Liver (tissue), 9 donors: ENCODE measurements around the gene SLC6A17. TPM values are rescaled to one million over a fixed set of nuclear protein-coding genes. Genes with fewer than 3 reads are reported as not detected.

ENCODE experiments used
- DNase-seq: peaks from one replicate; pipeline ENCODE4 v3.0.0-alpha.2; 2017; ENCODE audit warnings: low spot score
- H3K27ac ChIP-seq, 2 donors: one replicate each; pipeline ENCODE4 v1.7.0; 2013; ENCODE audit warnings: inconsistent platforms in 2 of 2, low read length in 2 of 2, control low read depth in 1 of 2, low read depth in 1 of 2, mild to moderate bottlenecking in 1 of 2
- H3K27me3 ChIP-seq, 4 donors: one replicate each; pipeline versions ENCODE4 v1.6.1 to v1.7.0; 2013; ENCODE audit warnings: low read length in 3 of 4, inconsistent platforms in 1 of 4, mild to moderate bottlenecking in 1 of 4, moderate library complexity in 1 of 4; ENCODE audit not compliant: control insufficient read depth in 4 of 4, insufficient read depth in 4 of 4
- H3K36me3 ChIP-seq, 4 donors: one replicate each; pipeline versions ENCODE4 v1.6.1 to v1.7.0; 2013; ENCODE audit warnings: low read length in 3 of 4, mild to moderate bottlenecking in 3 of 4, low read depth in 1 of 4, moderate library complexity in 1 of 4; ENCODE audit not compliant: control insufficient read depth in 4 of 4, insufficient read depth in 3 of 4
- H3K4me1 ChIP-seq, 4 donors: one replicate each; pipeline versions ENCODE4 v1.6.1 to v1.7.0; 2013; ENCODE audit warnings: low read length in 3 of 4, mild to moderate bottlenecking in 3 of 4, moderate library complexity in 1 of 4; ENCODE audit not compliant: control insufficient read depth in 4 of 4, insufficient read depth in 4 of 4
- H3K4me3 ChIP-seq, 3 donors: one replicate each; pipeline versions ENCODE4 v1.6.1 to v1.7.0; 2013; ENCODE audit warnings: low read length in 3 of 3, control low read depth in 1 of 3, low read depth in 1 of 3, mild to moderate bottlenecking in 1 of 3
- H3K9ac ChIP-seq, 2 donors: one replicate each; pipeline ENCODE4 v1.7.0; 2013; ENCODE audit warnings: low read length in 2 of 2, mild to moderate bottlenecking in 2 of 2, moderate library complexity in 2 of 2, control low read depth in 1 of 2, low read depth in 1 of 2
- H3K9me3 ChIP-seq, 4 donors: one replicate each; pipeline versions ENCODE4 v1.6.1 to v1.7.0; 2013; ENCODE audit warnings: low read length in 3 of 4; ENCODE audit not compliant: control insufficient read depth in 4 of 4
- EGR1 ChIP-seq, 2 donors: IDR thresholded peaks; 2 replicates each; pipeline ENCODE4 v1.6.1; 2016 to 2018; ENCODE audit warnings: antibody characterized with exemption in 2 of 2, low read depth in 2 of 2
- FOXA2 ChIP-seq: IDR thresholded peaks from 2 replicates; pipeline ENCODE4 v1.6.1; 2016; ENCODE audit warnings: antibody characterized with exemption
- GABPA ChIP-seq, 2 donors: IDR thresholded peaks in 1 of 2; conservative IDR thresholded peaks in 1 of 2; 2 replicates each; pipeline ENCODE4 v1.6.1; 2016; ENCODE audit warnings: antibody characterized with exemption in 2 of 2, mild to moderate bottlenecking in 1 of 2, moderate library complexity in 1 of 2
- HNF4A ChIP-seq, 2 donors: conservative IDR thresholded peaks; 2 replicates each; pipeline ENCODE4 v1.6.1; 2016; ENCODE audit warnings: antibody characterized with exemption in 2 of 2, mild to moderate bottlenecking in 2 of 2
- HNF4G ChIP-seq: IDR thresholded peaks from 2 replicates; pipeline ENCODE4 v1.6.1; 2016; ENCODE audit warnings: antibody characterized with exemption
- JUND ChIP-seq, 2 donors: IDR thresholded peaks; 2 replicates each; pipeline ENCODE4 v1.6.1; 2016; ENCODE audit warnings: antibody characterized with exemption in 2 of 2
- RAD21 ChIP-seq, 2 donors: IDR thresholded peaks; 2 replicates each; pipeline ENCODE4 v1.6.1; 2016; ENCODE audit warnings: antibody characterized with exemption in 2 of 2, mild to moderate bottlenecking in 2 of 2
- RXRA ChIP-seq, 2 donors: IDR thresholded peaks; 2 replicates each; pipeline ENCODE4 v1.6.1; 2017 to 2018; ENCODE audit warnings: antibody characterized with exemption in 2 of 2, mild to moderate bottlenecking in 1 of 2
- SP1 ChIP-seq: IDR thresholded peaks from 2 replicates; pipeline ENCODE4 v1.6.1; 2018; ENCODE audit warnings: antibody characterized with exemption, mild to moderate bottlenecking
- YY1 ChIP-seq: IDR thresholded peaks from 2 replicates; pipeline ENCODE4 v1.6.1; 2016; ENCODE audit warnings: antibody characterized with exemption, mild to moderate bottlenecking
- WGBS: extraction: QIAGEN DNeasy Blood & Tissue Kit; methylation state at CpG from one replicate; pipeline ENCODE4 v1.1.7; 2013; 5-methylcytosine and 5-hydroxymethylcytosine counted together
- polyA plus RNA-seq, 2 donors: library from polyadenylated mRNA; stranded (reverse) in 1 of 2; unstranded in 1 of 2; fragments of 200-250 nt in 1 of 2; fragments of >200 nt in 1 of 2; fragmentation: Nextera tagmentation in 1 of 2; extraction: Ambion mirVana in 1 of 2; gene quantifications; one replicate each; pipeline versions ENCODE4 v1.2.1 to v1.2.3, GENCODE V29; 2013 to 2015
- total RNA-seq, 2 donors: library from RNA; depleted of rRNA; stranded (reverse); fragments of >200 nt; gene quantifications; one replicate each; pipeline ENCODE4 v1.2.3, GENCODE V29; 2014
- TF ChIP-seq, protein P1 (sequence below): fragments of 150-350 bp; IDR thresholded peaks from 2 replicates; pipeline ENCODE4 v1.5.1; 2017; ENCODE audit warnings: improper control_type of control experiment, low read depth, low read length; ENCODE audit not compliant: missing input control
- TF ChIP-seq, protein P2 (sequence below): IDR thresholded peaks from 2 replicates; pipeline ENCODE4 v1.6.1; 2016; ENCODE audit warnings: antibody characterized with exemption
- TF ChIP-seq, protein P3 (sequence below): IDR thresholded peaks from 2 replicates; pipeline ENCODE4 v1.6.1; 2016; ENCODE audit warnings: antibody characterized with exemption
- TF ChIP-seq, protein P4 (sequence below): IDR thresholded peaks from 2 replicates; pipeline ENCODE4 v1.6.1; 2016; ENCODE audit warnings: antibody characterized with exemption
- donor health status: healthy.
- donor health status: healthy.
- donor health status: healthy.
- donor health status: healthy.
- donor health status: healthy.

The SLC6A17 gene
- total and polyA plus RNA-seq, 4 donors = not detected

DNA sequence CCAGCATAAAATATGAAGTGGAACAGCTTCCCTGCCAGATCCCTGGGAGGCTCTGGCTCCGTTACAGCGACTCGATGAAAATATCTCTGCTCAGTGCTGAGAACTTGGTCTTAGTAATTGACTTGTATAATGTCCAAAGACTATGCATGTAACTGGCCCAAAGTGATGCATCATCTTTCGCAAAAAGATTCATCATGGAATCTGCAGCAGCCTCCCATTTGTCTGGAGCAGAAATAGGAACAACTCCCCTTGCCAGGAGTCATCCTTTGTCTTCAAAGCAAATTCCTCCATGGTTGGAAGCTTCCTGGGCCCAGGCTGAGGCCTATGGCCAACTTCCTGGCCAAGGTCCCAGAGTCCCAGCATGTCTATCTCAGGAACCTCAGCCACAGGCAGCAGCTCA, 16.9 kb upstream of the SLC6A17 start:
- H3K9ac ChIP-seq = no peak overlapping the region
- H3K9me3 ChIP-seq = no peaks in the 10 kb centered on the region
- no peaks in the 10 kb centered on the region for H3K36me3 ChIP-seq
- H3K4me3 ChIP-seq = no peak overlapping the region
- DNase-seq = no peak
- no peak overlapping the region for H3K27ac ChIP-seq
- TF ChIP-seq RXRA (IDR thresholded peaks at IDR 0.05) (no peak), JUND (IDR thresholded peaks at IDR 0.05) (no peak), HNF4G (no peak), YY1 (no peak), GABPA (IDR thresholded peaks at IDR 0.05 in 1 of 2, conservative IDR thresholded peaks at IDR 0.05 in 1 of 2) (no peak)
- TF ChIP-seq, protein P1, sequence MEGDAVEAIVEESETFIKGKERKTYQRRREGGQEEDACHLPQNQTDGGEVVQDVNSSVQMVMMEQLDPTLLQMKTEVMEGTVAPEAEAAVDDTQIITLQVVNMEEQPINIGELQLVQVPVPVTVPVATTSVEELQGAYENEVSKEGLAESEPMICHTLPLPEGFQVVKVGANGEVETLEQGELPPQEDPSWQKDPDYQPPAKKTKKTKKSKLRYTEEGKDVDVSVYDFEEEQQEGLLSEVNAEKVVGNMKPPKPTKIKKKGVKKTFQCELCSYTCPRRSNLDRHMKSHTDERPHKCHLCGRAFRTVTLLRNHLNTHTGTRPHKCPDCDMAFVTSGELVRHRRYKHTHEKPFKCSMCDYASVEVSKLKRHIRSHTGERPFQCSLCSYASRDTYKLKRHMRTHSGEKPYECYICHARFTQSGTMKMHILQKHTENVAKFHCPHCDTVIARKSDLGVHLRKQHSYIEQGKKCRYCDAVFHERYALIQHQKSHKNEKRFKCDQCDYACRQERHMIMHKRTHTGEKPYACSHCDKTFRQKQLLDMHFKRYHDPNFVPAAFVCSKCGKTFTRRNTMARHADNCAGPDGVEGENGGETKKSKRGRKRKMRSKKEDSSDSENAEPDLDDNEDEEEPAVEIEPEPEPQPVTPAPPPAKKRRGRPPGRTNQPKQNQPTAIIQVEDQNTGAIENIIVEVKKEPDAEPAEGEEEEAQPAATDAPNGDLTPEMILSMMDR = no peak
- 89% methylated on average over 4 of the region's 4 CpGs for WGBS
- H3K4me1 ChIP-seq = no peaks in the 10 kb centered on the region
- peaks cover 0 to 16% (median under 1%) of the 10 kb centered on the region in 4 donors for H3K27me3 ChIP-seq

DNA sequence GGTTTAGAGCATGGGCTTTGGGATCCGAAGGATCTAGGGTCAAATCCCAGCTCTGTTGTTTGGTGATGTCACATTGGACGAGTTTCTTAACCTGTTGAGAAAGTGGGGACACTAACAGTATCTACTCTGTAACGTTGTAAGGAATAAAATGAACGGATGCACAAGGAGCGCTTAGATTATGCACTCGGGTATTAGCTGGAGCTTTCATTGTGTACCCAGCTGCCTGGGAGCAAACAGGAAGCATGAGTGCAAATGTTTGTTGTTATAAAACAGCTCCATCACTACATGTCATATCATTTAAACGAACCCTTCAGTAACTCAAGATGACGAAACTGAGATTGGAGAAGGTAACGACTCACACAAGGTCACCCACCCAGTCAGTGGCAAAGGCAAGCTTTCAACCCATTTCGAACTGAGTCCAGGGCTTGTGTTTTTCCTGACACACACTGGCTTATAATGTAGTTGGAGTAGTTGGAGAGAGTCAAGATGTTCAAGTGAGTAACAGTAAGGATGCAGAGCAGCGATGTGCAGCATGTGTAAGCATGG, 16.2 kb upstream of the SLC6A17 start:
- WGBS = 52% methylated on average over 11 of the region's 11 CpGs
- peaks cover 0 to 16% (median under 1%) of the 10 kb centered on the region in 4 donors for H3K27me3 ChIP-seq
- no peaks in the 10 kb centered on the region for H3K4me1 ChIP-seq
- TF ChIP-seq EGR1 (IDR thresholded peaks at IDR 0.05; ENCODE audit: low read depth in 2 of 2) = no peak
- TF ChIP-seq, protein P1 = no peak
- TF ChIP-seq RAD21 (IDR thresholded peaks at IDR 0.05) = no peak
- no peak for TF ChIP-seq HNF4G
- TF ChIP-seq, protein P2, sequence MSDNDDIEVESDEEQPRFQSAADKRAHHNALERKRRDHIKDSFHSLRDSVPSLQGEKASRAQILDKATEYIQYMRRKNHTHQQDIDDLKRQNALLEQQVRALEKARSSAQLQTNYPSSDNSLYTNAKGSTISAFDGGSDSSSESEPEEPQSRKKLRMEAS = no peak
- no peak for TF ChIP-seq HNF4A (conservative IDR thresholded peaks at IDR 0.05)
- no peak for TF ChIP-seq SP1
- no peak overlapping the region for H3K27ac ChIP-seq
- no peaks in the 10 kb centered on the region for H3K36me3 ChIP-seq
- no peaks in the 10 kb centered on the region for H3K9me3 ChIP-seq
- no peak overlapping the region for H3K9ac ChIP-seq
- DNase-seq = no peak
- H3K4me3 ChIP-seq = no peak overlapping the region

DNA sequence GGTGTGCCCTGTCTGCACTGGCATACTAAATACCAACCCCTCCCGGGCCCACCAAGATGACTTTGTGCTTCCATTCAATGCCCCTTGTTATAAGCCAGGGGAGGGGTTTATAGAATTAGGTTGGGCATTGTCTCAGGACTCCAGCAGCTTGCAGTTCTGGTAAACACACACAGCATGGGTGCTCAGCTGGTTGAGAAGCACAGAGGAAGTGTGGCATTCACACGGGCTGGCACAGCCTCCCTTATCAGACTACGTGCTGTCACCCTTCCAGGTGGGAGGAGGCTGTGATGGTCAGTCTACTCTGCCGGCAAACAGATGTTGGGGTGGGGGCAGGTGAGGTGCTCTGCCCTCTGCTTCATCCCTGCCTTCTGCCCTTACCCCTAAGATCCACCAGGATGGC, 15.0 kb upstream of the SLC6A17 start:
- H3K9me3 ChIP-seq = no peaks in the 10 kb centered on the region
- TF ChIP-seq YY1 (no peak), HNF4G (no peak), EGR1 (IDR thresholded peaks at IDR 0.05; ENCODE audit: low read depth in 2 of 2) (no peak), HNF4A (conservative IDR thresholded peaks at IDR 0.05) (no peak), FOXA2 (no peak), RAD21 (IDR thresholded peaks at IDR 0.05) (no peak), SP1 (no peak)
- TF ChIP-seq, protein P3, sequence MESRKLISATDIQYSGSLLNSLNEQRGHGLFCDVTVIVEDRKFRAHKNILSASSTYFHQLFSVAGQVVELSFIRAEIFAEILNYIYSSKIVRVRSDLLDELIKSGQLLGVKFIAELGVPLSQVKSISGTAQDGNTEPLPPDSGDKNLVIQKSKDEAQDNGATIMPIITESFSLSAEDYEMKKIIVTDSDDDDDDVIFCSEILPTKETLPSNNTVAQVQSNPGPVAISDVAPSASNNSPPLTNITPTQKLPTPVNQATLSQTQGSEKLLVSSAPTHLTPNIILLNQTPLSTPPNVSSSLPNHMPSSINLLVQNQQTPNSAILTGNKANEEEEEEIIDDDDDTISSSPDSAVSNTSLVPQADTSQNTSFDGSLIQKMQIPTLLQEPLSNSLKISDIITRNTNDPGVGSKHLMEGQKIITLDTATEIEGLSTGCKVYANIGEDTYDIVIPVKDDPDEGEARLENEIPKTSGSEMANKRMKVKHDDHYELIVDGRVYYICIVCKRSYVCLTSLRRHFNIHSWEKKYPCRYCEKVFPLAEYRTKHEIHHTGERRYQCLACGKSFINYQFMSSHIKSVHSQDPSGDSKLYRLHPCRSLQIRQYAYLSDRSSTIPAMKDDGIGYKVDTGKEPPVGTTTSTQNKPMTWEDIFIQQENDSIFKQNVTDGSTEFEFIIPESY = no peak
- TF ChIP-seq, protein P4, sequence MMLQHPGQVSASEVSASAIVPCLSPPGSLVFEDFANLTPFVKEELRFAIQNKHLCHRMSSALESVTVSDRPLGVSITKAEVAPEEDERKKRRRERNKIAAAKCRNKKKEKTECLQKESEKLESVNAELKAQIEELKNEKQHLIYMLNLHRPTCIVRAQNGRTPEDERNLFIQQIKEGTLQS = no peak
- TF ChIP-seq, protein P2 = no peak
- H3K27me3 ChIP-seq = peaks cover 0 to 16% (median under 1%) of the 10 kb centered on the region in 4 donors
- H3K9ac ChIP-seq = no peak overlapping the region
- no peaks in the 10 kb centered on the region for H3K36me3 ChIP-seq
- no peak overlapping the region for H3K27ac ChIP-seq
- no peaks in the 10 kb centered on the region for H3K4me1 ChIP-seq
- no peak overlapping the region for H3K4me3 ChIP-seq
- 25% methylated on average over 4 of the region's 4 CpGs for WGBS
- no peak for DNase-seq
